RWPE2 (cell line): ENCODE data around the gene FDX1.

Experiments used
- ATAC-seq: fragments of 200-7000 bp; cut with Tn5 transposase; 3 replicates; pipeline ENCODE4 v1.9.1; 2021; ENCODE audit warnings: low read depth
- DNase-seq: peaks from one replicate; pipeline ENCODE4 v3.0.0-alpha.2; 2020; ENCODE audit warnings: low spot score
- H3K27ac ChIP-seq: fragments of 450-650 bp; 2 replicates; pipeline ENCODE4 v1.5.1; 2017; ENCODE audit warnings: mild to moderate bottlenecking; ENCODE audit not compliant: poor library complexity, severe bottlenecking
- H3K27me3 ChIP-seq: fragments of 250-450 bp; sonication (Bioruptor Pico); 2 replicates; pipeline ENCODE4 v1.5.1; 2021; ENCODE audit warnings: mild to moderate bottlenecking, moderate library complexity; ENCODE audit not compliant: insufficient read depth, poor library complexity, severe bottlenecking
- H3K36me3 ChIP-seq: fragments of 250-450 bp; sonication (Bioruptor Pico); 2 replicates; pipeline ENCODE4 v1.5.1; 2020; ENCODE audit warnings: low read depth, mild to moderate bottlenecking, moderate library complexity
- H3K4me1 ChIP-seq: fragments of 250-450 bp; sonication (Bioruptor Pico); 2 replicates; pipeline ENCODE4 v1.5.1; 2021; ENCODE audit warnings: mild to moderate bottlenecking, moderate library complexity; ENCODE audit not compliant: insufficient read depth, poor library complexity, severe bottlenecking
- H3K4me3 ChIP-seq: fragments of 250-450 bp; sonication (Bioruptor Pico); 2 replicates; pipeline ENCODE4 v1.5.1; 2021; ENCODE audit warnings: mild to moderate bottlenecking, moderate library complexity; ENCODE audit not compliant: severe bottlenecking
- H3K9me3 ChIP-seq: fragments of 250-450 bp; sonication (Bioruptor Pico); 2 replicates; pipeline ENCODE4 v1.5.1; 2021; ENCODE audit warnings: mild to moderate bottlenecking, moderate library complexity; ENCODE audit not compliant: severe bottlenecking
- TF ChIP-seq, protein P1 (sequence below): fragments of 450-650 bp; IDR thresholded peaks from one replicate; pipeline ENCODE4 v1.5.1; 2017; ENCODE audit warnings: mild to moderate bottlenecking, moderate library complexity; ENCODE audit not compliant: poor library complexity, severe bottlenecking

The FDX1 gene

DNA sequence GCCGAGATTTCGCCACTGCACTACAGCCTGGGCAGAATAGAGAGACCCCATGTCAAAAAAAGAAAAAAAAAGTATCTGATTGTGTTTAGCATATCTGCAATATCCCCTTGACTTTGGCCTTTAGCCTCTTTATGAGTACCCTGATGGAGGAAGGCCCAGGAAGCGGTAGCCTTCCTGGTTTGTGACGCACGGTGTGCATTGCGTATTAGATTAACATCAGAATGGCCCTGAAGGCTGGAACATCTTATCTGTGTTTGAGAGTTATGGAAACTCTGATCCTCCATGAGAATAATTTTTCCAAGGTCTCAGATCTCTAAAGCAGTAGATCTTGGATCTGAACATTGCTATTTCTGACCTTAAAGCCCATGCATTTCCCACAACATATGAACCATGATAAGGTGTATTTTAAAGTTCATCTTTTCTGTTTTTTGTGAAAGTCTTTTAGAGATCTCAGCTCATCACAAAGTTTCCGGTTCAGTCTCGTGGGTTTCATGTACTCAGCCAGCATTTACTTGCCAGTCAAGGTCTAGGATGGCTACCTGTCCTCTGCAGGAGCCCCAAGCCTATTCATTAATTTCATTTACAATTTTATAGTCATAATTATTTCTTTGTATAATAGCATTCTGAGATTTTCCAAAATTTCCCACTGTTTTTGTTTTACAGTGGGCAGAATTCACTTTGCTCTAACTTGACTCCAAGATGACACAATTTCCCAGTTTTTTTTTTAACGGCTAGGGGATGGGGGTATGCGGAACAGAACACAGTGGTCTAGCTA lies 605 bp upstream of the FDX1 start:
- Histone ChIP-seq H3K4me1 (peaks cover 11% of the 10 kb centered on the region), H3K36me3 (no peaks in the 10 kb centered on the region), H3K27me3 (no peaks in the 10 kb centered on the region), H3K27ac (peak overlapping the region; percentile 58), H3K4me3 (peak overlapping the region; percentile 93), H3K9me3 (no peaks in the 10 kb centered on the region)
- ATAC-seq (no peak), DNase-seq (no peak)
- TF ChIP-seq, protein P1, sequence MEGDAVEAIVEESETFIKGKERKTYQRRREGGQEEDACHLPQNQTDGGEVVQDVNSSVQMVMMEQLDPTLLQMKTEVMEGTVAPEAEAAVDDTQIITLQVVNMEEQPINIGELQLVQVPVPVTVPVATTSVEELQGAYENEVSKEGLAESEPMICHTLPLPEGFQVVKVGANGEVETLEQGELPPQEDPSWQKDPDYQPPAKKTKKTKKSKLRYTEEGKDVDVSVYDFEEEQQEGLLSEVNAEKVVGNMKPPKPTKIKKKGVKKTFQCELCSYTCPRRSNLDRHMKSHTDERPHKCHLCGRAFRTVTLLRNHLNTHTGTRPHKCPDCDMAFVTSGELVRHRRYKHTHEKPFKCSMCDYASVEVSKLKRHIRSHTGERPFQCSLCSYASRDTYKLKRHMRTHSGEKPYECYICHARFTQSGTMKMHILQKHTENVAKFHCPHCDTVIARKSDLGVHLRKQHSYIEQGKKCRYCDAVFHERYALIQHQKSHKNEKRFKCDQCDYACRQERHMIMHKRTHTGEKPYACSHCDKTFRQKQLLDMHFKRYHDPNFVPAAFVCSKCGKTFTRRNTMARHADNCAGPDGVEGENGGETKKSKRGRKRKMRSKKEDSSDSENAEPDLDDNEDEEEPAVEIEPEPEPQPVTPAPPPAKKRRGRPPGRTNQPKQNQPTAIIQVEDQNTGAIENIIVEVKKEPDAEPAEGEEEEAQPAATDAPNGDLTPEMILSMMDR, result no peak

DNA sequence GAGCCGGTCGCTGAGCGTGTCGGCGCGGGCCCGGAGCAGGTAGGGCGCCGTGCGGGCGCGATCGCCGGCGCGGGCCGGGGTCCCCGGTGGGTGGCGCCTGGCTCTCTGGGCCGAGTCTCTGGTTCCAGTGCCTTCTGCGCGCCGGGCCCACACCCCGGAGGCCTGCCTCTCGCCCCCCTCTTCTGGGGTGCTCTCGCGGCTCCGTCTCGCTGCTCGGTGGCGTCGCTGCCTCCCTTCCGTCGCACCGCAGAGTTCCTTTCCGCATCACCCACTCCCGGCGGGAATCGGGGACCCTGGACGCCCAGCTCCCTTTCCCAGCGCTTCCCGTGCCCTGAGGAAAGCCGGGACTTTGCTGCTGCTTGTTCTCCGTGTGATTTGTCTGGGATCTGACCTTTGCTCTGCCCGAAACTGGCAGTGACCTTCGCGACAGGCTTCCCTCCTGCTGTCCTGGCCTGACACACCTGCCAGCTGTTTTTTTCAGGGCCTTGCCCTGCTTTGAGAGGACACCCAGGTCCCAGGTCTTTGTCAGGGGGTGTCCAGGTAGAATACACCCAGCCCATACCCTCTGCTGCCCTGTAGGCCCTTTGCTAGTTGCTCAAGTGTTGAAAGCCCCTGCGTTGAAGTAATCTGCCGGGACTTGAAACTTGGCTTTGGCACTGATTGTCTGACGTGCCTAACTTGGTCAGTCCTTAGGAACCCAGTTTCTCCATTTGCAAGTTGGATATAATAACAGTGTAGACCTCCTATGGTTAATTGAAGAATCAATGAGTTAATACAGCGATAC lies 711 bp downstream of the FDX1 start:
- H3K4me3 ChIP-seq, result peak overlapping the region; percentile 93
- TF ChIP-seq, protein P1, result peak; percentile 60
- peak; percentile 30 for ATAC-seq
- no peaks in the 10 kb centered on the region for H3K36me3 ChIP-seq
- H3K27ac ChIP-seq, result peak overlapping the region; percentile 58
- no peaks in the 10 kb centered on the region for H3K9me3 ChIP-seq
- no peaks in the 10 kb centered on the region for H3K27me3 ChIP-seq
- no peak for DNase-seq
- H3K4me1 ChIP-seq, result peaks cover 11% of the 10 kb centered on the region

DNA sequence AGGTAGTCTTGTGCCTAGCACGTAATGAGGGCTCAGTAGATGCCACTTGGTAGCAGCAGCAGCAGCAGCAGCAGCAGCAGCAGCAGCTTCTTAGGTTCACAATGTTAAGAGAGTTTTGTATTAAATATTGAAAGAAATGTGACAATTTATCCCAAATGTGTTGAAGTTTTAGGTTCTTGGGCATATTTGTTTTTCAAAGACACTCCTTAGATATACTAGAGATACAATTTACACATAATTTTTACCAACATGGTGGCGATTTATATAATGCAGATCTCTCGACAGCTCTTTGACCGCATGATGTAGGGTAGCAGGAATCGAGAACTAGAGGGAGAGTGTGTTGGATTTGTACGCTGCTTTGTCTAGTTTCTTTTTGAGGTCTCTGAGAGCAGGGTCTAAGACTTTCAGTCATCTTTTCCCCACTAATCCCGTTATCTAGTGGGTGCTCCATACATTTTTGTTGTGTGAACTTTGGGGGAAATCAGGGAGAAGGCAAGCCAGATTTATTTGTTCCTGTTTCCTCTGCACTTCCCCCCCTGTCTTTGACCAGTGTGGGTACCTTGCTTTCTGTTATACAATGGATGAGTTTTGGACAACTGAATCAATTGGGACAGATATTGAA lies 1.4 kb downstream of the FDX1 start:
- DNase-seq, result no peak
- Histone ChIP-seq H3K36me3 (no peaks in the 10 kb centered on the region), H3K4me1 (peaks cover 11% of the 10 kb centered on the region), H3K27me3 (no peaks in the 10 kb centered on the region), H3K27ac (no peak overlapping the region), H3K9me3 (no peaks in the 10 kb centered on the region), H3K4me3 (peak overlapping the region; percentile 93)
- peak; percentile 11; the same call in 1 of the 3 replicates for ATAC-seq
- TF ChIP-seq, protein P1, result no peak

DNA sequence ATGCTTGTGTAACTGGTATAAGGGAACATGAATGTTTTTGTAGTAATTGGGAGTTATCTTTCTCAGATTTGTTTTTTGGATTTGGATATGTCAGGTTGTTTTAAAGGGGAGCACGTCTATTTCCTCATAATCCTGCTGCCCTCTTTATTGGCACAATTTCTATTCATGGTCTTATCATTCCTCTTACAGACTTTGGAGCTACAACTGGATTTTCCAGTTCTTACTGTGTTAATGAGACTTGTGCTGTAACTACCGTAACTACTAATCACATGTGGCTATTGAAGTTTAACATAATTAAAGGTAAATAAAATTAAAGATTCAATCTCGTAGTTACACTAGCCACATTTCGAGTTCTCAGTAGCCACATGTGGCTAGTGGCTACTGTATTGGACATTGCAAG lies 1.9 kb downstream of the FDX1 start:
- TF ChIP-seq, protein P1, result no peak
- ATAC-seq (no peak), DNase-seq (no peak)
- H3K4me1 ChIP-seq, result peaks cover 13% of the 10 kb centered on the region
- no peaks in the 10 kb centered on the region for H3K27me3 ChIP-seq
- no peaks in the 10 kb centered on the region for H3K36me3 ChIP-seq
- peak overlapping the region; percentile 93 for H3K4me3 ChIP-seq
- no peak overlapping the region for H3K27ac ChIP-seq
- no peaks in the 10 kb centered on the region for H3K9me3 ChIP-seq
